Activated CD4-positive, alpha-beta T cell treated with anti-CD3 and anti-CD28 coated beads for 24 hours (primary cell): ENCODE results near the gene CELF4.

Experiments
- DNase-seq, 2 donors: peaks; one replicate each; pipeline ENCODE4 v3.0.0-alpha.2; 2020; ENCODE audit warnings: low read depth in 2 of 2

The CELF4 gene

GRCh38 chr18:37442477-37442876 lies 123.1 kb downstream of the CELF4 start:
- DNase-seq = no peak

GRCh38 chr18:37441821-37442220 lies 123.8 kb downstream of the CELF4 start:
- no peak for DNase-seq

GRCh38 chr18:37440206-37440605 lies 125.4 kb downstream of the CELF4 start:
- DNase-seq = no peak

- no peak for DNase-seq
Measured at GRCh38 chr18:37438417-37439180, 127.0 kb downstream of the CELF4 start.

GRCh38 chr18:37435996-37436395 lies 129.6 kb downstream of the CELF4 start:
- no peak for DNase-seq

- no peak for DNase-seq
Measured at GRCh38 chr18:37435150-37435867, 130.3 kb downstream of the CELF4 start.

- DNase-seq = no peak
Measured at GRCh38 chr18:37434161-37434860, 131.3 kb downstream of the CELF4 start.

GRCh38 chr18:37432436-37433195 lies 133.0 kb downstream of the CELF4 start:
- no peak for DNase-seq

- no peak for DNase-seq
Measured at GRCh38 chr18:37430357-37431076, 135.1 kb downstream of the CELF4 start.

GRCh38 chr18:37429791-37430190 lies 135.8 kb downstream of the CELF4 start:
- DNase-seq = no peak

GRCh38 chr18:37428288-37428974 lies 137.2 kb downstream of the CELF4 start:
- no peak for DNase-seq

- DNase-seq = no peak
Measured at GRCh38 chr18:37426586-37426985, 139.0 kb downstream of the CELF4 start.

GRCh38 chr18:37425222-37425621 lies 140.4 kb downstream of the CELF4 start:
- DNase-seq = no peak

- DNase-seq = no peak
Measured at GRCh38 chr18:37424507-37424906, 141.1 kb downstream of the CELF4 start.

GRCh38 chr18:37422596-37422995 lies 143.0 kb downstream of the CELF4 start:
- no peak for DNase-seq

- no peak for DNase-seq
Measured at GRCh38 chr18:37422116-37422515, 143.5 kb downstream of the CELF4 start.

- no peak for DNase-seq
Measured at GRCh38 chr18:37421341-37422077, 144.1 kb downstream of the CELF4 start.

GRCh38 chr18:37420315-37420880 lies 145.2 kb downstream of the CELF4 start:
- DNase-seq = no peak

GRCh38 chr18:37419866-37420265 lies 145.7 kb downstream of the CELF4 start:
- no peak for DNase-seq

- no peak for DNase-seq
Measured at GRCh38 chr18:37419315-37419714, 146.3 kb downstream of the CELF4 start.
